Parathyroid adenoma (tissue), 2 donors: ENCODE results near the gene PKD1L1.

ENCODE experiments used
- H2AFZ ChIP-seq: fragments of 300-600 bp; sonication (generic); one replicate; pipeline ENCODE4 v1.7.0; 2017; ENCODE audit warnings: antibody characterized with exemption, mild to moderate bottlenecking
- H3K27ac ChIP-seq: fragments of 300-600 bp; sonication (generic); one replicate; pipeline ENCODE4 v1.7.0; 2017
- H3K27me3 ChIP-seq: fragments of 300-600 bp; sonication (generic); one replicate; pipeline ENCODE4 v1.7.0; 2017; ENCODE audit warnings: low read length; ENCODE audit not compliant: control insufficient read depth, insufficient read depth
- H3K36me3 ChIP-seq: fragments of 300-600 bp; sonication (generic); one replicate; pipeline ENCODE4 v1.7.0; 2017; ENCODE audit warnings: low read length; ENCODE audit not compliant: control insufficient read depth, insufficient read depth
- H3K4me1 ChIP-seq: fragments of 300-600 bp; sonication (generic); one replicate; pipeline ENCODE4 v1.7.0; 2017; ENCODE audit warnings: control low read depth
- H3K4me2 ChIP-seq: fragments of 300-600 bp; sonication (generic); one replicate; pipeline ENCODE4 v1.7.0; 2017; ENCODE audit warnings: low read length
- H3K4me3 ChIP-seq: fragments of 300-600 bp; sonication (generic); one replicate; pipeline ENCODE4 v1.7.0; 2017; ENCODE audit warnings: low read depth, low read length
- H3K79me2 ChIP-seq: fragments of 300-600 bp; sonication (generic); one replicate; pipeline ENCODE4 v1.7.0; 2017; ENCODE audit warnings: control low read depth
- H3K9ac ChIP-seq: fragments of 300-600 bp; sonication (generic); one replicate; pipeline ENCODE4 v1.7.0; 2017; ENCODE audit warnings: mild to moderate bottlenecking
- H3K9me3 ChIP-seq: fragments of 300-600 bp; sonication (generic); one replicate; pipeline ENCODE4 v1.7.0; 2017; ENCODE audit warnings: low read length; ENCODE audit not compliant: control insufficient read depth
- CTCF ChIP-seq: fragments of 300-600 bp; sonication (generic); IDR thresholded peaks from one replicate; pipeline ENCODE4 v1.7.0; 2017; ENCODE audit warnings: antibody characterized with exemption, mild to moderate bottlenecking
- donor health status: primary hyperparathyroidism.

Gene PKD1L1

GRCh38 chr7:47937711-47938573, 10.3 kb downstream of the PKD1L1 start:
- Histone ChIP-seq H3K4me3 (no peak overlapping the region), H3K79me2 (no peaks in the 10 kb centered on the region), H2AFZ (no peak overlapping the region), H3K9ac (no peak overlapping the region), H3K9me3 (no peaks in the 10 kb centered on the region), H3K4me1 (no peaks in the 10 kb centered on the region), H3K4me2 (no peak overlapping the region), H3K36me3 (no peaks in the 10 kb centered on the region), H3K27ac (no peak overlapping the region), H3K27me3 (no peaks in the 10 kb centered on the region)
- no peak for TF ChIP-seq CTCF

- Histone ChIP-seq H3K27me3 (no peaks in the 10 kb centered on the region), H3K9me3 (no peaks in the 10 kb centered on the region), H3K4me3 (no peak overlapping the region), H3K27ac (no peak overlapping the region), H3K4me1 (no peaks in the 10 kb centered on the region), H2AFZ (no peak overlapping the region), H3K79me2 (no peaks in the 10 kb centered on the region), H3K9ac (no peak overlapping the region), H3K4me2 (no peak overlapping the region), H3K36me3 (no peaks in the 10 kb centered on the region)
- TF ChIP-seq CTCF, result no peak
These were observed 11.1 kb downstream of the PKD1L1 start for GRCh38 chr7:47937065-47937687.

GRCh38 chr7:47936323-47936722, 11.9 kb downstream of the PKD1L1 start:
- no peak overlapping the region for H3K4me3 ChIP-seq
- no peak overlapping the region for H2AFZ ChIP-seq
- no peaks in the 10 kb centered on the region for H3K4me1 ChIP-seq
- no peaks in the 10 kb centered on the region for H3K36me3 ChIP-seq
- no peak overlapping the region for H3K4me2 ChIP-seq
- no peak for TF ChIP-seq CTCF
- no peak overlapping the region for H3K9ac ChIP-seq
- H3K9me3 ChIP-seq, result no peaks in the 10 kb centered on the region
- no peaks in the 10 kb centered on the region for H3K79me2 ChIP-seq
- H3K27ac ChIP-seq, result no peak overlapping the region
- H3K27me3 ChIP-seq, result no peaks in the 10 kb centered on the region

DNA sequence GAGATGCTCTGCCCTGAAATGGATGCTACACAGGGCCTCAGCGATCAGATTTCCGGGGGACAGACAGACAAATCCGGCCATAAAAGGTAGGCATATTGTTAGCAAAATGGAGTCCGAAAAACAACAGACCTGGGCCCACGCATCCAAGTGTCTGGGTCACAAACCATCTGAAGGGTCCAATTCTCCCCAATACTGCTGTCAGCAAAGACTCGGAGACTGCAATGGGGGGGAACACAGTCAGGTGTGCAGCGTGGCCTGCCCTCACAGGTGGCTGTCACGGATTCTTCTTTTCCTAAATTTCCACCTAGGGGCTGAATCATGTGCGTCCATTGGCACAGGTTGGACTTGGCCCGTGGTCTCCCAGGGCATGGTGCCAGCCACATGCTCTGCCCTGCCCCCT, 12.9 kb downstream of the PKD1L1 start:
- H3K9me3 ChIP-seq, result no peaks in the 10 kb centered on the region
- no peak overlapping the region for H3K4me2 ChIP-seq
- H3K9ac ChIP-seq, result no peak overlapping the region
- H3K79me2 ChIP-seq, result no peaks in the 10 kb centered on the region
- no peaks in the 10 kb centered on the region for H3K36me3 ChIP-seq
- no peak for TF ChIP-seq CTCF
- no peak overlapping the region for H2AFZ ChIP-seq
- no peaks in the 10 kb centered on the region for H3K4me1 ChIP-seq
- no peaks in the 10 kb centered on the region for H3K27me3 ChIP-seq
- H3K4me3 ChIP-seq, result no peak overlapping the region
- H3K27ac ChIP-seq, result no peak overlapping the region
